Cardiac septum (tissue), 1 donor: Measurements from ENCODE around the gene ID2. TPM values are rescaled to one million over a fixed set of nuclear protein-coding genes. Genes with fewer than 3 reads are reported as not detected.
"Not testable (repeated sequence)": the region's sequence is repeated elsewhere in the genome, so short reads cannot be mapped to it uniquely, and the experiment has no call there.

Source experiments
- DNase-seq: peaks from one replicate; pipeline ENCODE4 v3.0.0-alpha.2; 2020; ENCODE audit warnings: low spot score
- intact Hi-C: fragments of 100-400 bp; cut with DNase I; formaldehyde crosslinking; loops from one replicate; pipeline ENCODE4 v1.14.0; 2022
- total RNA-seq: library from RNA; stranded (reverse); fragmentation: NEBNext Ultra II Directional; extraction: Animal tissue kit (Norgen Biotek cat#: 25700); gene quantifications from one replicate; pipeline ENCODE4 v1.2.1, GENCODE V29; 2021
- donor health status: DM: no; HTN: no; CAD: no.

The ID2 gene
- total RNA-seq, 1 donor from 2014 or later: 35.1 TPM

DNA sequence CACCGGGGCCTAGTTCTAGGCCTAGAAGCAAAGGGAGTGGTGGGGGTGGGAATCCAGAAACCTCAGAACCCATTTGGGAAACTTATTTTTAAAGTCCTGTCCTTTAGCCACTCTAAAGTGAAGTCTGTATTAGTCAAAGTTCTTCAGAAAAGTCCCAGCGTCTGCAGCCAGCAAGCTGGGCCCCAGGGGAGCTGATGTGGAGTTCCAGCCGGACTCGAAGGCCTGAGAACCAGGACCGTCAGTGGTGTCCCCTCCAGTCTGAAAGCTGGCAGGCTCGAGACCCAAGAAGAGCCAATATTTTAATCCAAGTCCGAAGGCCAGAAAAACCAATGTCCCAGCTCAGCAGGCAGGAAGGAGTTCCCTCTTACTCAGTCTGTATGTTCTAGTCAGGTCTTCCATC lies 32.4 kb downstream of the ID2 start:
- no peak for DNase-seq
- intact Hi-C loops: no loop called here

DNA sequence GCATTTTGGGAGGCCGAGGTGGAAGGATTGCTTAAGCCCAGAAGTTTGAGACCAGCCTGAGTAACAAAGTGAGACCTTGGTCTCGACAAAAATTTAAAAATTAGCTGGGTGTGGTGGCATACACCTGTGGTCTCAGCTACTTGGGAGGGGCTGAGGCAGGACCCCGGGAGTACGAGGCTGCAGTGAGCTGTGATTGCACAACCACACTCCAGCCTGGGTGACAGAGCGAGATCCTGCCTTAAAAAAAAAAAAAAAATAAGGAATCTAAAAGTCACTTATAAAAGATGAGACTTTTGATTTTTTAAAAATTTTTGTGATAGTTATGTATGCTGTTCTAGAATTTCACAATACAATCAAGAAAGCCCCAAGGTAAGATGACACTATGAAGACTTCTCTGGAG lies 33.1 kb downstream of the ID2 start:
- DNase-seq: no peak
- intact Hi-C loops: no loop called here

- no peak for DNase-seq
- intact Hi-C loops: no loop called here
Measured at GRCh38 chr2:8719528-8719927, 37.7 kb downstream of the ID2 start.

DNA sequence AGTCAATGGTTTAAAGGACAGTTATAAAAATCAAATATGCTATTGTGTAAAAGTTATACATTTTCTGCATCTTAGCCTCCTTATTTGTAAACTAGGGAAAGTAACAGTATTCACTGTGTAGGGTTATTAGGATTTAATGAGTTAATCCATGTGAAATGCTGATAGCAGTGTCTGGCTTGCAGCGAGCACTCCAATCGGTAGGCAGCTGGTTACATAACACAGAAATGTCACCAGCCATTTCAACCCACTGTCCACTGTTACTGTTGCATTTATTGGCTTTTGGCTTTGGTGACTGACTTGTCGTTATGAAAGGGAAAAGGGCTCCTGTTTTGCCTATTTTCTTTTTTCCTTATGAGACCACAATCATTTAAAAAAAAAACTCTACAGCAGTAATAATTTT lies 38.9 kb downstream of the ID2 start:
- intact Hi-C loops: no loop called here
- no peak for DNase-seq

DNA sequence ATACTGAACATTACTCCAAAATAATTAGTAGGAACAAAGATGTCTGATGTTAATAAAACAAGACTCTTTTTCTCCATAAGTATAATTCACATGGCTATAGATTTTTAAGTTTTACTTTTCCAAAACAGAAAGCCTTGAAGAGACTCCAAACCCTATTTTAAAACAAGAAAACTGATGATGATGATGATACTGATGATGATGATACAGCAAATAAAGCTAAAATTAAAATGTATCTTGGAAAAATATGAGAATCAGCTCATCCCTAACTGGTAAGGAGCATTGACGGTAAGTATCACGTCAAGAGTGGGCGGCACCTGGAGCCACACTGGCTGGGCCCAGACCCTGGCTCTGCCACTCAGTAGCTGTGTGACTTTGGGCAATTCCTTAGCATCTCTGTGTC lies 39.6 kb downstream of the ID2 start:
- no peak for DNase-seq
- intact Hi-C loops: no loop called here

DNA sequence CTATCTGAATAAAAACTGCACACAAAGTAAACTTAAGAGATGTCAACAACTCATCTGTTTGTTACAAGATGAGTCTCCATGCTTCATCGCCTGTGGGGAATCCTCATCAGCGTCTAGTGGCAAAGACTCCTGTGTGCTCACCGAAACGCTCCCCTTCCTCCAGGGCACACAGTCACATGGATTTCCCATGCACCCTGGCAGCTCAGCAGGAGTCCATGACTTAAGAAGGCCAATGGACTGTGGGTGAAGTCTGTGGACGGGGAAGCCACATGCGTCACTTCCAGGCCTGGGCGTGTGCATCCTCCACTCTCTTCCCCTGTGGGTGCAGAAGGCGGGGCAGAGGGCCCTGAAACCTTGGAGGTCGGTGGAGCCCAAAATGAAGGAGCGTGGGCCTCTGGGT lies 41.1 kb downstream of the ID2 start:
- intact Hi-C loops: no loop called here
- no peak for DNase-seq

- no peak for DNase-seq
- intact Hi-C loops: no loop called here
Measured at GRCh38 chr2:8725838-8726237, 44.0 kb downstream of the ID2 start.

- no peak for DNase-seq
- intact Hi-C loops: no loop called here
Measured at GRCh38 chr2:8728305-8729015, 46.6 kb downstream of the ID2 start.

GRCh38 chr2:8729101-8729500 lies 47.2 kb downstream of the ID2 start:
- DNase-seq, intact Hi-C loops: not testable (repeated sequence)

DNA sequence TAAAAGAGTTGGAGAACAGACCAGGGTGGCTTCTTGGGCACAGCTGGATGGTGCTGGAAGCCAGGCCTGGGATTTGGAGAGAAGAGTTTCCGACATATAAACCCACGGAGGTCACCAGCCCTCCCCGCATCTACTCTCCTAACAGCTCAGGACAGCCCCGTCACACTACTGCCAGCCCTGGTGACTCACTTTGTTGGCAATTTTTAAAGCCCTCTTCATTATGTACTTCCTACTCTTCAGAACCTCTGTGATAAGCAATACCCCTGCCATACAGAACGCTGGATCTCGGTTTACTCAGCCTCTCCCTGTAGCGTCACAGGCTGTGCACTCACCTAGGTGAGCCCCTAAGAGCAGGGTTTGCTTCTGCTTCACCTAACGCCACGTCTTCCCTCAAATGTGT lies 48.1 kb downstream of the ID2 start:
- peak; percentile 83 for DNase-seq

DNA sequence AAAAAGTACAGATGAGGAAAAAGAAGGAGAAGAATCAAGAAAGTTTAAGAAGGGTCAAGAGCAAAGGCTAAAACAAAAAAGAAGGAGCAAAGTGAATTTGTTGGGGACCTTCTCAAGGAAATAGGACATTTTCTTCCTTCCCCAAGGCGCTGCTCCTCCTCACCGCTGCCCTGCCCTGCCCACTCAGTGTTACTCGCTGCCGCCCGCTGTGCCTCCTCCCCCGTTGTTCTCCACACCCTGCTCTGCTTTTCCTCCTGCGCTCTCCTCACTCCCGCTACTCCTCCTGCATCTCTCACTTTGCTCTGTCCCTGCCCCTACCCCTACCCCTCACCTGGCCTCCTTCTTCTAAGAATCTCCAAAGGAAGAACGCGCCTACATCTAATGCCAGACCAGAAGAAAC lies 50.7 kb downstream of the ID2 start:
- DNase-seq: no peak

More for the DNA sequence above, 48.1 kb downstream of the ID2 start:
- intact Hi-C loops: loop anchor here (5.0 kb wide), 1 partner anchor 47 kb away; no protein-coding TSS in a partner anchor

More for the DNA sequence above, 50.7 kb downstream of the ID2 start:
- intact Hi-C loops: loop anchor here (5.0 kb wide), 1 partner anchor 45 kb away; no protein-coding TSS in a partner anchor

Other genes with a start within 250 kb of the ID2 start
- gene KIDINS220, start 155.6 kb downstream of the ID2 start, total RNA-seq: 111 TPM